Anterior cingulate cortex (tissue), 58 donors: ENCODE results near the gene MT1G.
A peak's percentile ranks its signal among the peaks of the same experiment; 100 is the strongest.
"Not testable (repeated sequence)": the region's sequence is repeated elsewhere in the genome, so short reads cannot be mapped to it uniquely, and the experiment has no call there.

ENCODE experiments used
- DNase-seq, 58 donors: peaks; one replicate each; lab custom pipeline; 2025; lab: John Stamatoyannopoulos, UW

MT1G gene

DNA sequence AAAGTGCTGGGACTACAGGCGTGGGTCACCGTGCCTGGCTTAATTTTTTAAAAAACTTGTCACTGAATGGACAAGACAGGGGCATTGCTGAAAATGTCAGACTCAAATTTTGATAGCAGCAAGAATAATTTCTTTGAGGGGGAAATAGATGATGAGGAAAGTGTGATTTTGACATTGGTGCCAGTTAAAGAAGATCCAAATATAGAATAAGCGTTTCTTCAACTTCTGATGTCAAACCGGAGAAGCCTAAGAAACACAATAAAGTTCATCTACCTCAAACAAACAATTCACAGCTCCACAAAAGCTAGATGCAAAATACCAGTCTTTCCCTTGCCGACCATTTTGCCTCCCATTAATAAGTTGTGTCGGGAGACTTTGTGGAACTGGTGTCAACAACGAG lies 18.9 kb upstream of the MT1G start:
- no peak for DNase-seq

DNA sequence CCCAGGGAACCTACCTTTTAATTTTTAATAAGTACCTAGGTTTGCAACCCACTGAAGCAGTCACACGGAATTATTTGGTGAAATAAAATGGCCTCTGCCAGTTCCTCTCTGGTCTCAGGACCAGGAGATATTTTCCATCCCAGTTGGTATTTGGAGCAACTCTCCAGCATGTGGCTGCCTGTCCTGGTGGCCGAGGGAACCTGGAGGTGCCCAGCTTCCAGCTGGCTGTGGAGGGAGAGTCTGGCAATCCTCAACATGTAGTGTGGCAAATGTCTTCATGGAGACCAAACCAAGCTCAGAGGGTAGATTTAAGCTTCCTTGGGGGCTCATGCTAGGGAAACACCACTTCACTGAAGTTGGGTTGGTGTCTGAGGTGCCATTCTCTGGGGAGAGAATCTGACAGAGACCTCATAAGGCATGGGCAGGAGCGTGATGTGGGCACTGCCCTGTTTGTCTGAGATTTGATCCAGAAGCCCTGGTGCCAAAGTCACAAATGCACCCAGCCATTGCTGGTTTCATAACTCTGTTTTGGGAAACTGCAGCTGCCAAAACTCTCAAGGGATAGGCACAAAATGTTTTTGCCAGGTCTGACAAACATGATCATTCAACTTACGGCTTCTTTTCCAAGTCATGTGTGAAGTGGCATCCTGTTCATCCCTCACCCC lies 17.2 kb upstream of the MT1G start:
- peak in 3 of 58 donors; percentile 31 to 68 (median 56) for DNase-seq

DNA sequence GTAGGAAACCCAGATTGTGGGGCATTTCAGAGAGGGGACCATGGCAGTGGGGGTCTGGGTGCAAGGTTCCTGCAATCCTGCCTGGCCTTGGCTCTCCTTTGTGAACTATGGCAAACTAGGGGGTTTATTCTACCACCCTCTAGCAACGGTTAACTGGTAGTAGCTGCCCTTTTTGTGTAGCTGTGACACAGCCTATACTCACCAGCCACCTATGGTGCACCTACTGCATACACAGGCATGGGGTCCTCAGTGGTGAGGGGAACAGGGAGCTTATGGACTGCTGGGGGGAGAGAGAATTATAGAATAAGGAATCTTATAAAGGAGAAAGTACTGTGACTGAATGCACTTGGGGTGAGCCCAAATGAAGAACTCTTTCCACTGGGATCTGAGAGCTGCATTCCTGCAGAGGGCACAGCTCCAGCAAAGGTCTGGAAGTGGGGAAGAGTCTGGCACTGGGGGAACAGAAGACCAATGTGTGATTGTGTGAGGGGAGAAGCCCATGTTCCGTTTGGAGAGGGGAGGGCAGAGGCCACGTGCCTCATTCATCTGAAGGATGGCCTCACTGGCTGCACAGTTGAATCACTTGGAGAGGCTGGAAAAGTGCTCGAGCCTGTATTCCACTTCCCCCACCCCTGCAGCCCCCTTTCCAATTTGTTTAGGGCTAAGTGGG lies 16.5 kb upstream of the MT1G start:
- DNase-seq, result peak in 7 of 58 donors; percentile 12 to 56 (median 36)

DNA sequence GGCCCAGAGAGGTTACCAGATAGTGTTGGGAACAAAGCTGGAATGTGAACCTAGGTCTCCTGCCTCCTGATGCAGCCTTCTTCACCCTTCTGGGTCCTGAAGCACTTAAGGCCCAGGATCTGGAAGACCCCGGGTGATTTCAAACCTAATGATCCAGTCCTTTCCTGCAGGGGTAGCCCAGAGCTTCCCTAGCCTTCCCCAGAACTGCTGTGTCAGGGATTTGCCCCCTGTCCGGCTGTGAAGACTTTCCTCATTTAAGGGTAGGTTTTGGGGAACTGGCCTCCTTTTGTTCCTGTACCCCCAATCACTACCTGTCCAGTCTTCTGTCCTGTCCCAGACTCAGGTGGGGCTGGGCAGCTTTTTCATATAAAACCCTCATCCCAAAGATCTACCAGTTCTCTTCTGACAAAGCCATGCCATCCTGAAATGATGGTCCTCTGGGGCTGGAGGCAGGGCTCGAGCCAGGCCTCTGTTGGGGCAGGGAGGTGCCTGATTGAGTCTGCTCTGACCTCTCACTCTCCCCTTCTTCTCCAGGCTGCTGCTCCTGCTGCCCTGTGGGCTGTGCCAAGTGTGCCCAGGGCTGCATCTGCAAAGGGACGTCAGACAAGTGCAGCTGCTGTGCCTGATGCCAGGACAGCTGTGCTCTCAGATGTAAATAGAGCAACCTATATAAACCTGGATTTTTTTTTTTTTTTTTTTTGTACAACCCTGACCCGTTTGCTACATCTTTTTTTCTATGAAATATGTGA lies 15.7 kb upstream of the MT1G start:
- peak in 2 of 58 donors; percentile 12 to 21 for DNase-seq

DNA sequence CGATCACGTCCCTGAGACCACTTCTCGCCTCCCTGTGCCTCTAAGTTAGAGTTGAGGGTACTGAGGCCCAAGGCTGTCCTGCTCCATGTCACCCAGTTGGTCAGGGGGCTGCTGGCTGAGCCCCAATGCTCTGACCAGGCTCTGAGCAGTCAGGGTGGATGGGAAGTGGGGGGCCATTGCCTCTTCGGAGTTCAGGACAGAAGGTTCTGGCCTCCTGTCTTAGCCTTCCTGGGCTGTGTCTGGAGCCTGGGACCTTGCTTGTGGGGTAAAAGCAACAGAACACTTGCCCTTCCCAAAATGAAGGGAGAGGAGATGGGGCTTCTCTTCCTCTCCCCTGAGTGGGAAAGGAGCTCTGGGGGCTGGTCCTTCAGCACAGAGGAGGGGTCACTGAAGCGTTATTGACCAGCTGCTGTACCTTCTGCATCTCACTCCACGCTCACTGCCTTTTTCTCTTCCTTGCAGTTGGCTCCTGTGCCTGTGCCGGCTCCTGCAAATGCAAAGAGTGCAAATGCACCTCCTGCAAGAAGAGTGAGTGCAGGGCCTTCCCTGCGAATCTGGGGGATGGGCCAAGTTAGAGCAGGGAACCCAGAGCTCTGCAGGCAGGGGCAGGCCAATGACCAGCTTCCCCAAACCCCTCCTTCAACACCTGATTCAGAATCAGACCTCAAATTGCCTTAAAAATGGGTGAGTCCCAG lies 15.0 kb upstream of the MT1G start:
- peak in 1 of 58 donors; percentile 18 for DNase-seq

DNA sequence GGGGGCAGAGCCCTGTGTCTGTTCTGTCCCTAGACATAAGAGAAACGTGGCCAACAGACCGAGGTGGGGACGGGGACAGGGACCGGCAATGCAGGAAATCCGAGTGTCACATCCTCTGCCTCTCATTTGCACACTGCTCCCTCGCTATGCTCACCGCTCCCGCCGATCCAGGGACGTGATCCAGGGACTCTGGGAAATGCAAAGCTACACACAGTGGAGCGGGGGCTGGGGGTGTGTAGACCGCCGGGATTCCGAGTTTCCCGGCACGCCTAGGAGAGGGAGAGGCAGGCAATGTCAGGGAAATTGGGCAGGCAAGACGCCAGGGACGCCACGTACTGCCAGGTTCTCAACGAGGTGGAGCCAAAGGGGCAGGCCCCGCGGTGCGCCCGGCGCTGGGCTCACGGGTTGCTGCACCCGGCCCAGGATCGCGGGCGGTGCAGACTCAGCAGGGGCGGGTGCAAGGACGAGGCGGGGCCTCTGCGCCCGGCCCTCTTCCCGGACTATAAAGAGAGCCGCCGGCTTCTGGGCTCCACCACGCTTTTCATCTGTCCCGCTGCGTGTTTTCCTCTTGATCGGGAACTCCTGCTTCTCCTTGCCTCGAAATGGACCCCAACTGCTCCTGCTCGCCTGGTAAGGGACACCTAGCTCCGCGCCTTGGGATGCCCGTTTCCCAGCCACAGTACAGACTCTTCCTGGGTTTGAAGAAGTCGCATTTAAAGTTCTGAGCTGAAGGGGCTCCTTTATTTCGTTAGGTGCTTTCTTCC lies 14.3 kb upstream of the MT1G start, which contains the start of gene MT1X:
Gene MT1X, plus strand, starts transcription at position 532 of the 764 bp plus-strand sequence. Its CDS starts 71 bp downstream, at position 603.
- peak; percentile 48 to 92 (median 82) for DNase-seq

DNA sequence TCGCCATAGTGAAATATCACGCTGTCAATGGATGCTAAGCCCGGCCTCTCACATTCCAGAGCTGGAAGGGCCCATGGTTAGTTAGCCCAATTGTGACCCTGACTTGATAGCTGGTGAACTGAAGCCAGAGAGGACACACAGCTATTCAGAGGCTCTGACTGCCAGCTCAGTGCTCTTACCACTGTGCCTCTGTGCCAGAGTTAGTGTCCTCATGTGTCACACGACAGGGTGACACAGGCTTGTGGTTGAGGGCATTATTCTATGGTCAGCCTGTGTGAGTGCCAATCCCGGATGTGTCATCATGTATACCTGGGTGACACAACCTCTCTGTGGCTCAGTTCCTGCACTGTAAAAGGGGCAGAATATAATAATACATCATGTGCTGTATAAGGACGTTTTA lies 12.0 kb upstream of the MT1G start:
- DNase-seq, result no peak

DNA sequence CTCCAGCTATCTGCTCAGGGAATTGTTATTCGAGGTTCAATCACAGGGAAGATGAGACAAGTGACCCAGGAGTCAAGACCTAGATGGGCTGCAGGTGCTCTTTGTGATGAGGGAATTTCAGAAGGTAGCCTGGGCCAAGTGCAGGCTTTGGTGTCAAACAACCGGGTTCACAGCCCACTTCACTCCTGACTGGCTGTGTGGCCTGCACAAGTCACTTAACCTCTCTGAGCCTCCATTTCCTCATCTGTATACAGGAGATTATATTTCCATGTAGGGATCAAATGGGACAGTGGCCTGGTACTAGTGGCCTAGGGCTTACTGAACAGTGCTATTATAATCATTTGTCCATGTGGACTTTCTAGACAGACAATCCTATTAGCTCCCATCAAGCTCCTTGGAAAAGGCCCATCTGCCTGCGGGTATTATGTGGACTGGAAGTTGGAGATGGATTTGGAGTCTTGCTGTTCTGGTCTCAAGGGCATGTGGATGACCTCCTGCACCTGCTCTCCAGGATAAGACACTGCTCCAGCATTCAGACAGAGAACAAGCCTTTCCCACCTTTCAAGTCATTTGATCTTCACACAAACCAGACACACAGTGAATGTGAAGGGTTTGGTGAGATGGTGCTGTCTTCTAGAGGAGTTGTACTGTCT lies 11.3 kb upstream of the MT1G start:
- DNase-seq, result no peak

DNA sequence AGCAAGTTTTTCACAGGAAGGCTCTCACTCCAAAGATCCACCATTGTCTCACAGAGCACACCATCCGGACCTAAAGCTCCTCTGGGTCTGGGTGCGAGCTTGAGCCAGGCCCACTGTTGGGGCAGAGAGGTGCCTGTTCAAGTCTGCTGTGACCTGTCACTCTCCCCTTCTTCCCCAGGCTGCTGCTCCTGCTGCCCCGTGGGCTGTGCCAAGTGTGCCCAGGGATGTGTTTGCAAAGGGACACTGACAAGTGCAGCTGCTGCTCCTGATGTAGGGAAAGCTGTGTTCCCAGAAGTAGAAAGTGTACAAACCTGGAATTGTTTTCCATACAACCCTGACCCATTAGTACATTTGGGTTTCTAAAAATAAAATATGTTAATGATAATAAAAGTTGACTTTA lies 9.6 kb upstream of the MT1G start:
- no peak for DNase-seq

DNA sequence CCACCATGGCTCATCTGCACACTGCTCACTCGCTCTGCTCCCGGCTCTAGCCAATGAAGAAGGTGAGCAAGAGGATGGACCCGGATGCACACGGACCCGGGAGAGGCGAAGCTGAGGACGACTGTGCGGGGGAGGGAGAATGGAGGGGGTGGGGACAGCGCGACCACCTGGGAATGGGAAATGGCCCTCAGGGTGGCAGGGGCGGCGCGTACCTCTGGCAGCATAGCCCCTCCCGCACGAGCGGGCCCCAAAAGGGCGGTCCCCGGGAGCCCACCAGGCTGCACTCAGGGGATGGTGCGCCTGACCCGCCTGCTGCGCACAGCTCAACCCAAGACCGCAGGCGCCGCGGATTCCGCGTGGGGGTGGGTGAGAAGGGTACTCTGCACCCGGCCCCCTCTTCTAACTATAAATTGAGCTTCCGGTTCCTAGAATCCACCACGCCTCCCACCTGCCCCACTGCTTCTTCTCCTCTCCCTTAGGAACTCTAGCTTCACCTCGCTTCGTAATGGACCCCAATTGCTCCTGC lies 7.9 kb upstream of the MT1G start:
- no peak for DNase-seq

DNA sequence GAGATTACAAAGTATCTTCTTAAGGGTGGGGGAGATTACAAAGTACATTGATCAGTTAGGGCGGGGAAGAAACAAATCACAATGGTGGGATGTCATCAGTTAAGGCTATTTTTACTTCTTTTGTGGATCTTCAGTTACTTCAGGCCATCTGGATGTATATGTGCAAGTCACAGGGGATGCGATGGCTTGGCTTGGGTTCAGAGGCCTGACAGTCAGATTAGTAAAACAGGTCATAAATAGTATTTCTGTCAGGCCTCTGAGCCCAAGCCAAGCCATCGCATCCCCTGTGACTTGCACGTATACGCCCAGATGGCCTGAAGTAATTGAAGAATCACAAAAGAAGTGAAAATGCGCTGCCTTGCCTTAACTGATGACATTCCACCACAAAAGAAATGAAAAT lies 6.7 kb upstream of the MT1G start:
- DNase-seq, result not testable (repeated sequence)

DNA sequence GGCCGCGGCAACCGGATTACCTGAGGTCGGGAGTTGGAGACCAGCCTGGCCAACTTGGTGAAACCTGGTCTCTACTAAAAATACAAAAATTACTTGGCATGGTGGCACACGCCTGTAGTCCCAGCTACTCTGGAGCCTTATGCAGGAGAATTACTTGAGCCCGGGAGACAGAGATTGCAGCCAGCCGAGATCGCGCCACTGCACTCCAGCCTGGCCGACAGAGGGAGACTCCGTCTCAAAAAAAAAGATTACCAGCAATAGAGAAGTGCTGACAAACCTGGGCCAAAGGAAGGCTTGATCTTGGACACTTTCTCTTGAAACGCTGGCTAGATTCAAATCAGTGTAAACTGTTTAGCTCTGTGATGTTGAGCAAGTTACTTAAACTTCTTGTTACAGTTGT lies 6.1 kb upstream of the MT1G start:
- DNase-seq, result peak in 4 of 58 donors; percentile 12 to 39 (median 16)

DNA sequence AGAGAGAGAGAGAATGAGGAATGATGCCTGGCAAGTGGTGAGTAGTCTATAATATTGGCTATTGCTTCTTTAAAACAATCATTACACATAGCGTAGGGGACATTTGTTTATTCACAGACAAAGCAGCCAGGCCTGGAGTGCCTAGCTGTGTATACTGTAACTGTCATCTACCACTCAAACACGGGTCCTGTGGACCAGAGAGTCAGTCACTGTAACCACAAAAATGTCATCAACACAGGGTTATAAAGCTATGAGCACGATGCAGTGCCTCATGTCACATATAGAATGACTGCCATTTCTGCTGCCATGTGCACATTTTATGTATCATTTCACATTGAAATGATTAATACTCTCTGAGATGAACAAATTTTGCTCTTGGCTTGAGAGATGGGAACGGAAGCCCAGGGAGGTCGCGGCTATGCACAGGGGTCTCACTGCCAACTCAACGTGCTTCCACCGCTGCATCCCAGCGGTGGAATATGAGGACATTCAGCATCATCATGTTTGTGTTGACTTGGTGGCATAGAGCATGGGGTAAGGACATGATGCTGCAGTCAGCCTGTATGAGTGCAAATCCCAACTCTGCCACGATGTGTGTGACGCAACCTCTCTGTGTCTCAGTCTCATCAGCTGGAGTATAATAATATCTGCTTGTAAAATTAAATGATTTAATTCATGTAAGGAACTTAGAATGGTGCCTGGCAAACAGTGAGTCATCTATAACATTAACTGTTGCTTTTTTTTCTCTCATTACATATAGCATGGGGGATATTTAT lies 5.1 kb upstream of the MT1G start:
- no peak for DNase-seq

DNA sequence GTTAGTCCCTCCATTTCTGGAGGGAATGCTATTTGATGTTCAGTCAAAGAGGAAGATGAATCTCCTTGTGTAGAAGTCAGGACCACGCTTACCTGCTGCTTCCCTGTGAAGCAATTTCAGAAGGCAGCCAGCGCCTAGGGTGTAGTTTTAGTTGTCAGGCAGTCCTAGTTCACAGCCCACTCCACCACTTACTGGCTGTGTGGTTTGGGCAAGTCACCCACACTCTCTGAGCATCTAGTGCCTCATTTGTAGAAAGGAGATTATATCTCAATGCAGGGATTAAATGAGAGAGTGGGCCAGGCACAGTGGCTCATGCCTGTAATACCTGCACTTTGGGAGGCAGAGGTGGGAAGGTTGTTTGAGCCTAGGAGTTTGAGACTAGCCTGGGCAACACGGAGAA lies 4.3 kb upstream of the MT1G start:
- not testable (repeated sequence) for DNase-seq

DNA sequence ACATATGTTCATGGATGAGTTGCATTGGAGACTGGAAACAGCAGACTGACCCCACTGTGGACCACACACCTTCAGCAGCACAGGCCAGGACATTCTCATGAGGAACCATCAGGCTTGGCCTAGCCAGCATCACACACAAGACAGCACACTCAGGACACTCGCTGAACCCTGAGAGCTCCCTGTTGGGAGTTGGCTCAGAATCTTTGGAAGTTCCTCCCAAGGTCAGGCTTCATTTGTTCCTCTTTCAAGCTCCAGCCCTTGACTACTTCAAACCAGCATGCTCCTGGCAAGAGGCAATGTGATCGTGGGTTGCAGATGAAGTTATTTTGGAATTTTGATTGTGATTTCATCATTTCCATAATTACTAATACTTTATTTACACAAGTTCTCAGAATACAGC lies 3.8 kb upstream of the MT1G start:
- not testable (repeated sequence) for DNase-seq

DNA sequence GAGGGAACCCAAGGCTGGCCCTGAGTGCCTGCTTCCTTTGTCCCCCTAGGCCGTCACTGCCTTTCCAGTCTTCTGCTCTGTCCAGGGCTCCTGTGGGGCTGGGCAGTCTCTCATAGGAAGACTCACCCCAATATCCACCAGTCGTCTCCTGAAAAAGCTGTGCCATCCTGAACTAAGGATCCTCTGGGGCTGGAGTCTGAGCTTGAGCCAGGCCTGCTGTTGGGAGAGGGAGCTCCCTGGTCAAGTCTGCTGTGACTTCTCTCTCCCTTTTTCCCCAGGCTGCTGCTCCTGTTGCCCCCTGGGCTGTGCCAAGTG lies 2.7 kb upstream of the MT1G start:
- DNase-seq, result no peak

DNA sequence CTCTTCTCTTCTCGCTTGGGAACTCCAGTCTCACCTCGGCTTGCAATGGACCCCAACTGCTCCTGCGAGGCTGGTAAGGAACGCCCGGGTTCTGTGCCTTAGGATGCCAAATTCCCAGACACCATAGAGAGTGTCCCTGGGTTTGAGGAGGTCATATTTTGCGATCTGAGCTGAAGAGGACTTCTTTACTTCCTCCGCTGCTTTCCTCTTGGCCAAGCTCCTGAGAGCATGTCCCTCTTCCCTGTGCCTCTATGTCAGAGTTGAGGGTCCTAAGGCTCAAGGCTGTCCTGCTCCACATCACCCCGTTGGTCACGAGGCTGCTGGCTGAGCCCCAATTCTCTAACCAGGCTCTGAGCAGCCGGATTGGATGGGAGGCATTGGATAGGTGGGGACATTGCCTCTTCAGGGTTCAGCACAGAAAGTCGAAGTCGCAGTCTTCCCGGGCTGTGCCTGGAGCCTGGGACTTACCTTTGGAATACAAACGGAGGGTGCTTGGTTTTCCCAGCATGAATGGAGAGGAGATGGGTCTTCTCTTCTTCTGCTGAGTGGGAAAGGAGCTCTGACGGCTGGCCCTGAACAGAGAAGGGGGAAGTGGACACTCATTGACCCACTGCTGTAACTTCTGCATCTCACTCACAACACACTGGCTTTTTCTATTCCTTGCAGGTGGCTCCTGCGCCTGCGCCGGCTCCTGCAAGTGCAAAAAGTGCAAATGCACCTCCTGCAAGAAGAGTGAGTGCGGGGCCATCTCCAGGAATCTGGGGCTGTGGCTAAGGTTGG lies 2.2 kb upstream of the MT1G start:
- no peak for DNase-seq
